WTC11 (cell line): ENCODE results near the gene ANKRD52. TPM values are rescaled to one million over a fixed set of nuclear protein-coding genes. Genes with fewer than 3 reads are reported as not detected.

Source experiments
- ATF1 ChIP-seq: sonication (generic); formaldehyde crosslinking; IDR thresholded peaks from 2 replicates; pipeline ENCODE4 v1.8.1; 2023; ENCODE audit warnings: mild to moderate bottlenecking, moderate library complexity, missing genetic modification reagents
- EMX1 ChIP-seq: fragments of 250-450 bp; sonication (Bioruptor Pico); IDR thresholded peaks from 2 replicates; pipeline ENCODE4 v1.8.0; 2021; ENCODE audit warnings: mild to moderate bottlenecking
- ESRRA ChIP-seq: sonication (generic); formaldehyde crosslinking; IDR thresholded peaks from 2 replicates; pipeline ENCODE4 v1.8.1; 2022; ENCODE audit warnings: mild to moderate bottlenecking, missing genetic modification reagents, borderline replicate concordance
- JUN ChIP-seq: sonication (generic); formaldehyde crosslinking; IDR thresholded peaks from 2 replicates; pipeline ENCODE4 v1.8.0; 2023; ENCODE audit warnings: mild to moderate bottlenecking, missing genetic modification reagents
- NFYB ChIP-seq: sonication (generic); formaldehyde crosslinking; conservative IDR thresholded peaks from 2 replicates; pipeline ENCODE4 v1.8.0; 2022; ENCODE audit warnings: low read depth, missing genetic modification reagents
- NR1H2 ChIP-seq: sonication (generic); formaldehyde crosslinking; IDR thresholded peaks from 2 replicates; pipeline ENCODE4 v1.9.0; 2021; ENCODE audit warnings: mild to moderate bottlenecking, moderate library complexity, missing genetic modification reagents
- RELA ChIP-seq: sonication (generic); formaldehyde crosslinking; IDR thresholded peaks from 2 replicates; pipeline ENCODE4 v1.8.1; 2022; ENCODE audit warnings: missing genetic modification reagents, mild to moderate bottlenecking, borderline replicate concordance
- TCF7 ChIP-seq: sonication (generic); formaldehyde crosslinking; IDR thresholded peaks from 2 replicates; pipeline ENCODE4 v1.8.0; 2022; ENCODE audit warnings: mild to moderate bottlenecking, low read depth, missing genetic modification reagents, moderate library complexity
- ZNF317 ChIP-seq: sonication (generic); formaldehyde crosslinking; IDR thresholded peaks from 2 replicates; pipeline ENCODE4 v1.8.1; 2023; ENCODE audit warnings: low read depth, mild to moderate bottlenecking, moderate library complexity, missing genetic modification reagents, borderline replicate concordance
- total RNA-seq: library from RNA; stranded (reverse); gene quantifications from 3 replicates; pipeline ENCODE4 v1.2.3, GENCODE V29; 2021
- TF ChIP-seq, protein P1 (sequence below): sonication (generic); formaldehyde crosslinking; IDR thresholded peaks from 2 replicates; pipeline ENCODE4 v1.8.1; 2023; ENCODE audit warnings: mild to moderate bottlenecking, moderate library complexity, missing genetic modification reagents
- TF ChIP-seq, protein P2 (sequence below): fragments of 250-450 bp; sonication (Bioruptor Pico); IDR thresholded peaks from 2 replicates; pipeline ENCODE4 v1.8.0; 2021; ENCODE audit warnings: mild to moderate bottlenecking
- TF ChIP-seq, protein P3 (sequence below): fragments of 250-450 bp; sonication (Bioruptor Pico); IDR thresholded peaks from 2 replicates; pipeline ENCODE4 v2.1.2; 2022; ENCODE audit warnings: mild to moderate bottlenecking, moderate library complexity
- TF ChIP-seq, protein P4 (sequence below): fragments of 250-450 bp; sonication (Bioruptor Pico); IDR thresholded peaks from 2 replicates; pipeline ENCODE4 v1.9.0; 2021; ENCODE audit warnings: moderate library complexity, mild to moderate bottlenecking, inconsistent platforms, borderline replicate concordance
- TF ChIP-seq, protein P5 (sequence below): sonication (generic); formaldehyde crosslinking; IDR thresholded peaks from 2 replicates; pipeline ENCODE4 v1.8.1; 2023; ENCODE audit warnings: mild to moderate bottlenecking, missing genetic modification reagents
- TF ChIP-seq, protein P6 (sequence below): sonication (generic); formaldehyde crosslinking; IDR thresholded peaks from 2 replicates; pipeline ENCODE4 v1.8.0; 2022; ENCODE audit warnings: missing genetic modification reagents
- TF ChIP-seq, protein P7 (sequence below): sonication (generic); formaldehyde crosslinking; IDR thresholded peaks from 2 replicates; pipeline ENCODE4 v1.8.0; 2022; ENCODE audit warnings: mild to moderate bottlenecking, missing genetic modification reagents

The ANKRD52 gene
- total RNA-seq, 1 experiment from 2014 or later: 41.2 TPM

DNA sequence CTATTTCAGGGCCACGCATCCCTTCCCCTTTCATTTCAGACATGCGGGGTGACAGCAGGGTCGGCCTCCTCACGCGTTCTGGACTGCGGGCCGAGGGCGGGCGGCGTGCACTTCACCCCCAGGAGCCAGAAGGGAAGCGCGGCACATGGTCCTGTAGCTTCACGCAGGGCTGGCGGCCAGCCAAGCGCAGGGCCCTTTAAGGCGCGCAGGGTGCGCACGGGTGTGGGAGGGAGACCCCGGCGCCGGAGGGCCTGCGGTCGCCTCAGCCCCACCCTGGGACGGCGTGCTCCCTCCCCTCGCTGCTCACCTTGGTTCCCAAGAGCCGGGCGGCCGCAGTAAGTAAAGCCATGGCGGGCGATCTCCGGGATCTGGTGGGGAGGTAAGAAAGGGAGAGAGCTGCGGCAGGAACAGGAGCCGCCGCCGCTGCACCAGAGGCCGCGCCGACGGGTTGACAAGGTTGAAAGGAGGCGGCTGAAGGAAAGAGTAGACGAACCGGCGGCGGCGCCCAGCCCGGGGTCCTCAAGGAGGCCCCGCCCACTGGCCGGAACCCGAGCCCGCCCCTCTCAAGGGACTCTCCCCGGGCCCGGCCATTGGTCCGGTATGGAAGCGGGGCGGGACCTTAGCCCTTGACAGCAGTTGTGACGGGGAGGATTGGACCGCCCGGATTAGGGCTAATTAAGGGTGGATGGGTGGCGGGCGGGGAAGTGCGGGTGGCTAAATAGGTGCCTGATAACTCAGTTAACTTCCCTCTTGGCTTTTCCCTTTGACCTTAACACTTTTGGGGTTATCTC lies 41.9 kb upstream of the ANKRD52 start, which contains the start of gene CS (continued):
- TF ChIP-seq, protein P1, sequence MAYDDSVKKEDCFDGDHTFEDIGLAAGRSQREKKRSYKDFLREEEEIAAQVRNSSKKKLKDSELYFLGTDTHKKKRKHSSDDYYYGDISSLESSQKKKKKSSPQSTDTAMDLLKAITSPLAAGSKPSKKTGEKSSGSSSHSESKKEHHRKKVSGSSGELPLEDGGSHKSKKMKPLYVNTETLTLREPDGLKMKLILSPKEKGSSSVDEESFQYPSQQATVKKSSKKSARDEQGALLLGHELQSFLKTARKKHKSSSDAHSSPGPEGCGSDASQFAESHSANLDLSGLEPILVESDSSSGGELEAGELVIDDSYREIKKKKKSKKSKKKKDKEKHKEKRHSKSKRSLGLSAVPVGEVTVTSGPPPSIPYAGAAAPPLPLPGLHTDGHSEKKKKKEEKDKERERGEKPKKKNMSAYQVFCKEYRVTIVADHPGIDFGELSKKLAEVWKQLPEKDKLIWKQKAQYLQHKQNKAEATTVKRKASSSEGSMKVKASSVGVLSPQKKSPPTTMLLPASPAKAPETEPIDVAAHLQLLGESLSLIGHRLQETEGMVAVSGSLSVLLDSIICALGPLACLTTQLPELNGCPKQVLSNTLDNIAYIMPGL (CRISPR knock-in tag): peak; percentile 38; the same call in 1 of the 2 replicates
- TF ChIP-seq, protein P2, sequence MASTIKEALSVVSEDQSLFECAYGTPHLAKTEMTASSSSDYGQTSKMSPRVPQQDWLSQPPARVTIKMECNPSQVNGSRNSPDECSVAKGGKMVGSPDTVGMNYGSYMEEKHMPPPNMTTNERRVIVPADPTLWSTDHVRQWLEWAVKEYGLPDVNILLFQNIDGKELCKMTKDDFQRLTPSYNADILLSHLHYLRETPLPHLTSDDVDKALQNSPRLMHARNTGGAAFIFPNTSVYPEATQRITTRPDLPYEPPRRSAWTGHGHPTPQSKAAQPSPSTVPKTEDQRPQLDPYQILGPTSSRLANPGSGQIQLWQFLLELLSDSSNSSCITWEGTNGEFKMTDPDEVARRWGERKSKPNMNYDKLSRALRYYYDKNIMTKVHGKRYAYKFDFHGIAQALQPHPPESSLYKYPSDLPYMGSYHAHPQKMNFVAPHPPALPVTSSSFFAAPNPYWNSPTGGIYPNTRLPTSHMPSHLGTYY (CRISPR knock-in tag): 0 out of 2 replicates have a peak, but pooled peaks have one; percentile 13
- TF ChIP-seq NFYB (CRISPR knock-in tag) (peak; percentile 73), JUN (CRISPR knock-in tag) (no peak; the same call in 1 of the 2 replicates), ESRRA (no peak), EMX1 (CRISPR knock-in tag) (0 out of 2 replicates have a peak, but pooled peaks have one; percentile 14), RELA (CRISPR knock-in tag) (no peak), NR1H2 (CRISPR knock-in tag) (0 out of 2 replicates have a peak, but pooled peaks have one; percentile 67), ATF1 (CRISPR knock-in tag) (no peak), ZNF317 (CRISPR knock-in tag) (no peak), TCF7 (CRISPR knock-in tag) (peak; percentile 69; the same call in 1 of the 2 replicates)
- TF ChIP-seq, protein P3, sequence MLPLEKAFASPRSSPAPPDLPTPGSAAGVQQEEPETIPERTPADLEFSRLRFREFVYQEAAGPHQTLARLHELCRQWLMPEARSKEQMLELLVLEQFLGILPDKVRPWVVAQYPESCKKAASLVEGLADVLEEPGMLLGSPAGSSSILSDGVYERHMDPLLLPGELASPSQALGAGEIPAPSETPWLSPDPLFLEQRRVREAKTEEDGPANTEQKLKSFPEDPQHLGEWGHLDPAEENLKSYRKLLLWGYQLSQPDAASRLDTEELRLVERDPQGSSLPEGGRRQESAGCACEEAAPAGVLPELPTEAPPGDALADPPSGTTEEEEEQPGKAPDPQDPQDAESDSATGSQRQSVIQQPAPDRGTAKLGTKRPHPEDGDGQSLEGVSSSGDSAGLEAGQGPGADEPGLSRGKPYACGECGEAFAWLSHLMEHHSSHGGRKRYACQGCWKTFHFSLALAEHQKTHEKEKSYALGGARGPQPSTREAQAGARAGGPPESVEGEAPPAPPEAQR: no peak
- TF ChIP-seq, protein P4, sequence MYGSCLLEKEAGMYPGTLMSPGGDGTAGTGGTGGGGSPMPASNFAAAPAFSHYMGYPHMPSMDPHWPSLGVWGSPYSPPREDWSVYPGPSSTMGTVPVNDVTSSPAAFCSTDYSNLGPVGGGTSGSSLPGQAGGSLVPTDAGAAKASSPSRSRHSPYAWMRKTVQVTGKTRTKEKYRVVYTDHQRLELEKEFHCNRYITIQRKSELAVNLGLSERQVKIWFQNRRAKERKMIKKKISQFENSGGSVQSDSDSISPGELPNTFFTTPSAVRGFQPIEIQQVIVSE: no peak
- TF ChIP-seq, protein P5, sequence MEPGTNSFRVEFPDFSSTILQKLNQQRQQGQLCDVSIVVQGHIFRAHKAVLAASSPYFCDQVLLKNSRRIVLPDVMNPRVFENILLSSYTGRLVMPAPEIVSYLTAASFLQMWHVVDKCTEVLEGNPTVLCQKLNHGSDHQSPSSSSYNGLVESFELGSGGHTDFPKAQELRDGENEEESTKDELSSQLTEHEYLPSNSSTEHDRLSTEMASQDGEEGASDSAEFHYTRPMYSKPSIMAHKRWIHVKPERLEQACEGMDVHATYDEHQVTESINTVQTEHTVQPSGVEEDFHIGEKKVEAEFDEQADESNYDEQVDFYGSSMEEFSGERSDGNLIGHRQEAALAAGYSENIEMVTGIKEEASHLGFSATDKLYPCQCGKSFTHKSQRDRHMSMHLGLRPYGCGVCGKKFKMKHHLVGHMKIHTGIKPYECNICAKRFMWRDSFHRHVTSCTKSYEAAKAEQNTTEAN (CRISPR knock-in tag): peak; percentile 81; the same call in 1 of the 2 replicates
- TF ChIP-seq, protein P6, sequence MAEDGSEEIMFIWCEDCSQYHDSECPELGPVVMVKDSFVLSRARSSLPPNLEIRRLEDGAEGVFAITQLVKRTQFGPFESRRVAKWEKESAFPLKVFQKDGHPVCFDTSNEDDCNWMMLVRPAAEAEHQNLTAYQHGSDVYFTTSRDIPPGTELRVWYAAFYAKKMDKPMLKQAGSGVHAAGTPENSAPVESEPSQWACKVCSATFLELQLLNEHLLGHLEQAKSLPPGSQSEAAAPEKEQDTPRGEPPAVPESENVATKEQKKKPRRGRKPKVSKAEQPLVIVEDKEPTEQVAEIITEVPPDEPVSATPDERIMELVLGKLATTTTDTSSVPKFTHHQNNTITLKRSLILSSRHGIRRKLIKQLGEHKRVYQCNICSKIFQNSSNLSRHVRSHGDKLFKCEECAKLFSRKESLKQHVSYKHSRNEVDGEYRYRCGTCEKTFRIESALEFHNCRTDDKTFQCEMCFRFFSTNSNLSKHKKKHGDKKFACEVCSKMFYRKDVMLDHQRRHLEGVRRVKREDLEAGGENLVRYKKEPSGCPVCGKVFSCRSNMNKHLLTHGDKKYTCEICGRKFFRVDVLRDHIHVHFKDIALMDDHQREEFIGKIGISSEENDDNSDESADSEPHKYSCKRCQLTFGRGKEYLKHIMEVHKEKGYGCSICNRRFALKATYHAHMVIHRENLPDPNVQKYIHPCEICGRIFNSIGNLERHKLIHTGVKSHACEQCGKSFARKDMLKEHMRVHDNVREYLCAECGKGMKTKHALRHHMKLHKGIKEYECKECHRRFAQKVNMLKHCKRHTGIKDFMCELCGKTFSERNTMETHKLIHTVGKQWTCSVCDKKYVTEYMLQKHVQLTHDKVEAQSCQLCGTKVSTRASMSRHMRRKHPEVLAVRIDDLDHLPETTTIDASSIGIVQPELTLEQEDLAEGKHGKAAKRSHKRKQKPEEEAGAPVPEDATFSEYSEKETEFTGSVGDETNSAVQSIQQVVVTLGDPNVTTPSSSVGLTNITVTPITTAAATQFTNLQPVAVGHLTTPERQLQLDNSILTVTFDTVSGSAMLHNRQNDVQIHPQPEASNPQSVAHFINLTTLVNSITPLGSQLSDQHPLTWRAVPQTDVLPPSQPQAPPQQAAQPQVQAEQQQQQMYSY (CRISPR knock-in tag): no peak
- TF ChIP-seq, protein P7, sequence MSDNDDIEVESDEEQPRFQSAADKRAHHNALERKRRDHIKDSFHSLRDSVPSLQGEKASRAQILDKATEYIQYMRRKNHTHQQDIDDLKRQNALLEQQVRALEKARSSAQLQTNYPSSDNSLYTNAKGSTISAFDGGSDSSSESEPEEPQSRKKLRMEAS (CRISPR knock-in tag): peak; percentile 64; the same call in 1 of the 2 replicates
